NB4 (cell line): ENCODE measurements around the gene ITCH.

Experiments
- CTCF ChIP-seq: IDR thresholded peaks from one replicate; pipeline ENCODE4 v1.5.1; 2012; ENCODE audit warnings: low read depth, low read length
- MAX ChIP-seq: IDR thresholded peaks from 2 replicates; pipeline ENCODE4 v1.6.1; 2011; ENCODE audit warnings: low read depth, low read length
- POLR2A ChIP-seq: IDR thresholded peaks from 2 replicates; pipeline ENCODE4 v1.6.1; 2011; ENCODE audit warnings: mild to moderate bottlenecking; ENCODE audit not compliant: insufficient read length; ENCODE audit errors: extremely low read depth

GRCh38 chr20:34559311-34560140 lies 196.5 kb downstream of the ITCH start:
- TF ChIP-seq CTCF (no peak), POLR2A (no peak), MAX (no peak)
